ENCODE measurements around the gene CPNE7.
"Not testable (repeated sequence)": the region's sequence is repeated elsewhere in the genome, so short reads cannot be mapped to it uniquely, and the experiment has no call there.

CPNE7 gene

DNA sequence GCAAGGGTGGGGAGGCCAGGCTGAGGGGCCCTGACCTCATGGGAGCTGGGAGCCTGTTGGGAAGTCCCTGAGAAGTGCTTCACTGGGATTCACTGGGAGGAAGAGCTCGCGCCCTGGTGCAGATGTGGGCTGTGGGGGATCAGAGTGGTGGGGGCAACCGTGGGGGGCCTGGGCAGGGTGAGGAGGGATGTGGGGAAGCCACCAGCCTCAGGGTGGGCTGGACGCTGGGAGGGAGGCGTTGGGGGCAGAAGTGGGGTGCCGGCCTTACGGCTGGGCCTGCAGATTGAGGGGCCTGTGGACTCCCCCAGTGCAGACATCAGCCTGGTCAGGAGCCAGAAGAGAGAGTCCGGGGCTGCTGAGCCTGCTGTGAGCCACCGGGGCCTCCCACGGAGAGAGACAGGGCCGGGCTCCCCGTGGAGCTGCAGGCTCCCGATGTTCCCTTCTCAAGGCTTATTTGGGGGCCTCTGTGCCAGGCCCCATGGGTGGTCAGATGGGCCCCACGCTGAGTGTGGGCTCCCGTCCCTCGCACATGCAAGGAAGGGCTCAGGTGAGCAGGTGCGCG lies 45.7 kb downstream of the CPNE7 start:
- peaks cover 7% of the 10 kb centered on the region; the same call in 1 of the 2 replicates for H3K4me1 ChIP-seq (ENCODE audit: control insufficient read depth, insufficient read depth, low read length)
- H3K9ac ChIP-seq (ENCODE audit: low read length) = no peak overlapping the region
- H3K27me3 ChIP-seq (ENCODE audit: control insufficient read depth, insufficient read depth, low read length) = peaks cover 17% of the 10 kb centered on the region; the same call in 1 of the 2 replicates
- H3K27ac ChIP-seq (ENCODE audit: low read depth, low read length) = no peak overlapping the region
- no peak overlapping the region for H3K4me3 ChIP-seq (ENCODE audit: low read depth, low read length)
- H3K9me3 ChIP-seq (ENCODE audit: control insufficient read depth, insufficient read depth, low read depth, low read length) = no peaks in the 10 kb centered on the region
- H3K36me3 ChIP-seq (ENCODE audit: control insufficient read depth, insufficient read depth, low read length) = no peaks in the 10 kb centered on the region

DNA sequence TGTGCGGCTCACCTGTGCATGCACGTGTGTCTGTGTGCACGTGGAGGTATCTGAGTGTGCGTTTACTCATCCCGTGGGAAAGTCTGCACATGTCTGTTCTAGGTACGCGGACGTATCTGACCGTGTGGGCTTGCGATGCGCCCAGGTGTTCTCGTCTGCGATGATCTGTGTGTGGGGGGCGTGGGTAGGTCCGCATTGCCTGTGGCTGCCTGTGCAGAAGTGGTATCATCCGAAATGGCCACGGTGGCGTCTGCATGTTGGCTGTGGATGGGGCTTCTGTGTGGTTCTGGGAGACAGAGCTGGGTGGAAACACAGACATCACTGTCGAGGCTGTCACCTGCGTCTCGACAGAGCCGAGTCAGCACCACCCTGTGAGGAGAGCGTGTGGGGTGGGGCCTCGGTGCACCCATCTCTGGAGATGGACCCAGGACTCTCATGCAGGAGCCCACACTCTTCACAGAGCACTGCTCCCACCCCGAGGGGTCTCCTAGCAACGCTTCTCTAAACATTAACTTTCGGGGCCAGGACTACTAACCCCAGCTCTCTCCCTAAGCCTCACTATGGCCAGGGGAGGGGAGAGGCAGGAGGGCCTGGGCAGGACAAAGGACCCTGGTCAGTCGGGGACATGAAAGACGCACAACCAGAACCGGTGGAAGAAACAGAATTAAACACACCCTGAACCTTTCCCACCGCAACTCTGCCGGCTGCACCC lies 46.3 kb downstream of the CPNE7 start:
- H3K9ac ChIP-seq (ENCODE audit: low read length) = no peak overlapping the region
- peaks cover 7% of the 10 kb centered on the region; the same call in 1 of the 2 replicates for H3K4me1 ChIP-seq (ENCODE audit: control insufficient read depth, insufficient read depth, low read length)
- H3K36me3 ChIP-seq (ENCODE audit: control insufficient read depth, insufficient read depth, low read length) = no peaks in the 10 kb centered on the region
- H3K27me3 ChIP-seq (ENCODE audit: control insufficient read depth, insufficient read depth, low read length) = peaks cover 17% of the 10 kb centered on the region; the same call in 1 of the 2 replicates
- no peak overlapping the region for H3K4me3 ChIP-seq (ENCODE audit: low read depth, low read length)
- H3K9me3 ChIP-seq (ENCODE audit: control insufficient read depth, insufficient read depth, low read depth, low read length) = no peaks in the 10 kb centered on the region
- no peak overlapping the region for H3K27ac ChIP-seq (ENCODE audit: low read depth, low read length)

DNA sequence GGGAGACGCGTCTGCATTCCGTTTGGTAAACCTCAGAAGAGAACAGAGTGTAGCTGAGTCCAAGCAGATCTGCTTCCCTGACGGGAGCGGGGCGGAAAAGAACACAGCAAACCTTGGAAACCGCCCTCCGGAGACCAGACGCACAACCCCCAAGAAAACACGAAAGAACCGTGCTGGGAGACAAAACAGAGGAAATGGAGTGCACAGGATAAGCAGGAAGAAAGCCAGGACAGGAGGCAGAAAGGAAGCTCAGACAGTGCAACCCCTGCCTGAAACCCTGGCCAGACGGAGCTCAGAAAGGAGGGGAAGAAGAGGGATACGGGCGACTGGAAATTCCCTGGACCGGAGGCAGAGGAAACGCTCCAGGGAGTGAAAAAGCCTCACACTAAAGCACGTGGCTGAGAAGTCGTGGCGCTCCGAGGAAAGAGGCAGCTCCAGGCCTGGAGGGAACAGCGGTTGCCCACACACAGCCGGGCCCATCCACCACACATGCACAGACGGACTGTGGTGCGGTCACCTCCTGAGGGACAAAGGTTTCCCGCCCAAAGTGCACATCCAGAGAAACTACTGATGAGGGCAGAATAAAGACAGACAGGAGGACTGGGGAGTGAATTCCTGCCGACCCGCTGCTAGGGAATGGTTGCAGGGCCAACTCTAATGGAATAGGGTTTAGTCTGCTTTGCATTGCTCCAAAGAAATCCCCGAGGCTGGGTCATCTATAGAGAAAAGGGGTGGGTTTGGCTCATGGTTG lies 48.1 kb downstream of the CPNE7 start:
- H3K27me3 ChIP-seq (ENCODE audit: control insufficient read depth, insufficient read depth, low read length) = peaks cover 17% of the 10 kb centered on the region; the same call in 1 of the 2 replicates
- H3K9ac ChIP-seq (ENCODE audit: low read length) = no peak overlapping the region
- H3K4me1 ChIP-seq (ENCODE audit: control insufficient read depth, insufficient read depth, low read length) = peaks cover 7% of the 10 kb centered on the region; the same call in 1 of the 2 replicates
- no peak overlapping the region for H3K4me3 ChIP-seq (ENCODE audit: low read depth, low read length)
- H3K27ac ChIP-seq (ENCODE audit: low read depth, low read length) = no peak overlapping the region
- no peaks in the 10 kb centered on the region for H3K36me3 ChIP-seq (ENCODE audit: control insufficient read depth, insufficient read depth, low read length)
- no peaks in the 10 kb centered on the region for H3K9me3 ChIP-seq (ENCODE audit: control insufficient read depth, insufficient read depth, low read depth, low read length)

DNA sequence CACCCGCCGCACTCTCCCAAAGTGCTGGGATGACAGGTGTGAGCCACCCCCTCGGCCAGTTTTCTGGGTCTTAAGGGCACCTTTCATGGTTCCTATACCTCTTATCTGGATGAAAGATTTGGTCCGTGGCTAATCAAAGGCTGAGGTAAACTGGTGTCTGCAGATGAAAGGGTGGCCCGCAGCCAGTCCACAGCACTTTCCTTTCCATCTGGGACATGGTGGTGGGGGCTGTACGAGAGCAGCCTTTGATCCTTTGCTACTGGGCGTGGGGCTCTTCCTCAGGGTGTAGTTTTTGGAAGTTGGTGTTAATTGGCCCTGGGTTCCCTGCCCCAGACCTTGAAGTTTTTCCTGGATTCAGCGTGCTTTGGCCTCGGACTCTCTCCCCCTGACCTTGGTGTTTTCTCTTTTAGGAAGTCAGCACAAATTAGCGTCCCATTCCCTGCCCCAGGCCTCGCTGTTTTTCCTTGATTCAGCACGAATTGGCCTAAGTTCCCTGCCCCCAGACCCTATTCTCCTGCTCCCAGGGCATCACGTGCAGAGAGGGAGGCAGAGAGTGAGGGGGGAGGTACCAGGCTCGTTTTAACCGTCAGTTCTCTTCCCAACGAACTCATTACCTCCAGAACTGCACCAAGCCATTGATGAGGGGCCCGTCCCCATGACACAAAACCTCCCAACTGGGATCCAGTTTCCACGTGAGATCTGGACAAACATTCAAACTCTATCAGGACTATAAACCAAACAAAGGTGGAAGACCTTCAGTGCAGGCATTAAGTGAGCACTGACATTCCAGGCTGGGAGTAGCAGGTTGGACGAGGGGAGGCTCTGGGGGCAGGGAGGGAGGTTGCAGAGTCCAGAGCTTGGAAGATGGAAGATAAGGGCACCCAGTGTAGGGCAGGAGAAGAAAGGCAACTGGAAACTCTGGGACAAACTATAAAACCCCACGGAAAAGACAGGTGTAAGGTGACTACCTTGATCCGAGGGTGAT lies 49.5 kb downstream of the CPNE7 start:
- no peak overlapping the region for H3K27ac ChIP-seq (ENCODE audit: low read depth, low read length)
- peaks cover 7% of the 10 kb centered on the region; the same call in 1 of the 2 replicates for H3K4me1 ChIP-seq (ENCODE audit: control insufficient read depth, insufficient read depth, low read length)
- no peak overlapping the region for H3K9ac ChIP-seq (ENCODE audit: low read length)
- H3K36me3 ChIP-seq (ENCODE audit: control insufficient read depth, insufficient read depth, low read length) = no peaks in the 10 kb centered on the region
- no peak overlapping the region for H3K4me3 ChIP-seq (ENCODE audit: low read depth, low read length)
- H3K27me3 ChIP-seq (ENCODE audit: control insufficient read depth, insufficient read depth, low read length) = peaks cover 17% of the 10 kb centered on the region; the same call in 1 of the 2 replicates
- H3K9me3 ChIP-seq (ENCODE audit: control insufficient read depth, insufficient read depth, low read depth, low read length) = peaks cover 5% of the 10 kb centered on the region; the same call in 1 of the 2 replicates

DNA sequence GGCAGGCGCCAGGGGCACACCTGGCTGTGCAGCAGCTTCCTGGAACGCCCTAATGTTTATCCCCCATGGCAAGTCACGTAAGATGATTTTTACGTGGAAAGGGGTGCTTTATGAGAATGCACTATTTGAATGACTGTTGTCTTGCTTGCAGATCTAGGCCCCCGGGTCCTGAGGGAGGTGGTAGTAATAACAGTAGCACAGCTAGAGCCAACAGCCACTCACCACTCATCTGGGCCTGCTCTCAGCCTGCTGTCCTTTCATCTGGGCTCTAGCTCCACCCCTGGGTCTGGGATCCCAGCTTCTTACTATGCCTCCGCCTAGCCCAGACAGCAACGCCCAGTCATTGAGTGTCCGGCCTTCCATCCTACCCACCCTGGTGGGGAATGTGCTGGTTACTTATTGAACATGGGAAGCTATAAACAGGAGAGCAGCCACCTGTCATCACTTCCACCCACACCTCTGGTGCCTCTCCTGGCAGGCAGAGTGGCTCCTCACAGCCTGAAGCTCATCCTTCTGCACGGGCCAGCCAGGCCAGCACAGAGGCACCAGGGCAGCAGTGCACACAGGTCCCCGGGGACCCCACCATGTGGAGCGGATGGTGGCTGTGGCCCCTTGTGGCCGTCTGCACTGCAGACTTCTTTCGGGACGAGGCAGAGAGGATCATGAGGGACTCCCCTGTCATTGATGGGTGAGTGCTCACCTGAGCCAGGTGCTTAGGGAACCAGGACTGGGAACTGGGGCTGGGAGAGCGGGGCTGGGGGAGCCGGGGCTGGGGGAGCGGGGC lies 54.5 kb downstream of the CPNE7 start:
- H3K9me3 ChIP-seq (ENCODE audit: control insufficient read depth, insufficient read depth, low read depth, low read length) = peaks cover 7% of the 10 kb centered on the region; the same call in 1 of the 2 replicates
- peaks cover 9% of the 10 kb centered on the region; the same call in 1 of the 2 replicates for H3K27me3 ChIP-seq (ENCODE audit: control insufficient read depth, insufficient read depth, low read length)
- no peak overlapping the region for H3K4me3 ChIP-seq (ENCODE audit: low read depth, low read length)
- no peaks in the 10 kb centered on the region for H3K36me3 ChIP-seq (ENCODE audit: control insufficient read depth, insufficient read depth, low read length)
- peaks cover 3% of the 10 kb centered on the region; the same call in 1 of the 2 replicates for H3K4me1 ChIP-seq (ENCODE audit: control insufficient read depth, insufficient read depth, low read length)
- no peak overlapping the region for H3K9ac ChIP-seq (ENCODE audit: low read length)
- H3K27ac ChIP-seq (ENCODE audit: low read depth, low read length) = no peak overlapping the region

DNA sequence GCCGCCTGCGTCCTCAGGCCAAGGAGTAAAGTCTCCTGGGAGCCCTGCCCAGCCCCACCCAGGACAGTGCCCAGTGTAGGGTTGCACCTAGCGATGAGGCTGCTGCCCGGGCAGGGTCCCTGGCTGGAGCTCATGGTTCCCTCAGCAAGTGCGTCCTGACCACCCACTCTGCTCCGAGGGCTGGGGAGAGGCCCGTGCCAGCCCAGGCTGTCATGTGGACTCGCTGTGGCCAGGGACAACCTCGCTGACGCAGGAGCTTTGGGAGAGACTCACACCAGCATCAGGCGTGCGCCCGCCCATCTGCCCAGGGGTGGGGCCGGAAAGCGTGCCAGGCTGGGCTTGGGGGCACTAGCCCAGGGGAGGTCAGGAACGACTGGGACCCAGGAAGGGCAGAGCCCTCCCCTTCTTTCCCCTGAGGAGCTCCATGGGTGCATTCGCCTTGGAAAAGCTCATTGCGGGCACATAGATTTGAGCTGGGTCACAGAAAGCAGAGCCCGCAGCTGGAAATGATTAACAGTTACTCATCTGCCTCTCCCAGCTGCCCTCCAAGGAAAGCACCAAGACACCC lies 57.6 kb downstream of the CPNE7 start:
- Histone ChIP-seq H3K36me3 (ENCODE audit: control insufficient read depth, insufficient read depth, low read length) (no peaks in the 10 kb centered on the region), H3K27ac (ENCODE audit: low read depth, low read length) (no peak overlapping the region), H3K9me3 (ENCODE audit: control insufficient read depth, insufficient read depth, low read depth, low read length) (peaks cover 7% of the 10 kb centered on the region; the same call in 1 of the 2 replicates), H3K4me3 (ENCODE audit: low read depth, low read length) (no peak overlapping the region), H3K9ac (ENCODE audit: low read length) (no peak overlapping the region), H3K27me3 (ENCODE audit: control insufficient read depth, insufficient read depth, low read length) (peaks cover 17% of the 10 kb centered on the region; the same call in 1 of the 2 replicates), H3K4me1 (ENCODE audit: control insufficient read depth, insufficient read depth, low read length) (no peaks in the 10 kb centered on the region; the same call in 1 of the 2 replicates)

DNA sequence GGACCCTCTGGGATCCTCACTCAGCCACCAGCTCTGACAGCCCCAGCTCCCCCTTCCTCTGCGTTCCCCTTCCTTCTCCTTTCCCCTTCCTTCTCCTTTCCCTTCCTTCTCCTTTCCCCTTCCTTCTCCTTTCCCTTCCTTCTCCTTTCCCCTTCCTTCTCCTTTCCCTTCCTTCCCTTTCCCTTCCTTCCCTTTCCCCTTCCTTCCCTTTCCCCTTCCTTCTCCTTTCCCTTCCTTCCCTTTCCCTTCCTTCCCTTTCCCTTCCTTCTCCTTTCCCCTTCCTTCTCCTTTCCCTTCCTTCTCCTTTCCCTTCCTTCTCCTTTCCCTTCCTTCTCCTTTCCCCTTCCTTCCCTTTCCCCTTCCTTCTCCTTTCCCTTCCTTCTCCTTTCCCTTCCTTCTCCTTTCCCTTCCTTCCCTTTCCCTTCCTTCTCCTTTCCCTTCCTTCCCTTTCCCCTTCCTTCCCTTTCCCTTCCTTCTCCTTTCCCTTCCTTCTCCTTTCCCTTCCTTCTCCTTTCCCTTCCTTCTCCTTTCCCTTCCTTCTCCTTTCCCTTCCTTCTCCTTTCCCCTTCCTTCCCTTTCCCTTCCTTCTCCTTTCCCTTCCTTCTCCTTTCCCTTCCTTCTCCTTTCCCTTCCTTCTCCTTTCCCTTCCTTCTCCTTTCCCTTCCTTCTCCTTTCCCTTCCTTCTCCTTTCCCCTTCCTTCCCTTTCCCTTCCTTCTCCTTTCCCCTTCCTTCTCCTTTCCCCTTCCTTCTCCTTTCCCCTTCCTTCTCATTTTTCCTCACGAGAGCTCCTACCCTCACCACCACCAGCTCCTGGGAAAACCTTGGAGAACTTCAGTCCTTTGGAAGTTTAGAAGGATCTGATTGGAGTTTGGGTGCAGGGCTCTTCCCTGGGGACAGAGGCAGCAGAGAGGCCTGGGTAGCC lies 59.2 kb downstream of the CPNE7 start:
- H3K27ac ChIP-seq (ENCODE audit: low read depth, low read length); H3K9me3 ChIP-seq (ENCODE audit: control insufficient read depth, insufficient read depth, low read depth, low read length): not testable (repeated sequence)
- H3K27me3 ChIP-seq (ENCODE audit: control insufficient read depth, insufficient read depth, low read length) = peaks cover 17% of the 10 kb centered on the region; the same call in 1 of the 2 replicates

DNA sequence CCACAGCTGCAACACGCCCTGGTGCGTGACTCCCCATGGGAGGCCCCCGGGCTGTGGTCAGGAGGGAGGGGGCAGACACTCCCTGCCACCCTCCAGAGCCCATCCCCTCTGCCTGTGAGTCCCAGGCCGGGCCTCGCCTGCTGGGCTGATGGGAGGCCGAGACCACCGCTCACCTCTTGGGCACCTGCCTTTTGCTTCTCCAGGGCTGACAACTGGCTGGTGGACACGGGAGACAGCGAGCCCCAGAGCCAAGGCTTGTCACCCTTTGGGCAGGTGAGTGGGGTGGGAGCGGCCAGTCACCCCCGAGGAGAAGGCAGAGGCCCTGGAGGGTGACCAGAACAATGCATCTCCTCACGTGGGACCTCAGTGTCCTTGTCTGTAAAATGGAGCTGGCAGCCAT lies 61.1 kb downstream of the CPNE7 start:
- H3K9me3 ChIP-seq (ENCODE audit: control insufficient read depth, insufficient read depth, low read depth, low read length) = no peaks in the 10 kb centered on the region
- H3K4me3 ChIP-seq (ENCODE audit: low read depth, low read length) = no peak overlapping the region
- H3K27me3 ChIP-seq (ENCODE audit: control insufficient read depth, insufficient read depth, low read length) = peaks cover 17% of the 10 kb centered on the region; the same call in 1 of the 2 replicates
- no peaks in the 10 kb centered on the region; the same call in 1 of the 2 replicates for H3K4me1 ChIP-seq (ENCODE audit: control insufficient read depth, insufficient read depth, low read length)
- no peak overlapping the region for H3K27ac ChIP-seq (ENCODE audit: low read depth, low read length)
- no peak overlapping the region for H3K9ac ChIP-seq (ENCODE audit: low read length)
- H3K36me3 ChIP-seq (ENCODE audit: control insufficient read depth, insufficient read depth, low read length) = no peaks in the 10 kb centered on the region

More for the DNA sequence above, 59.2 kb downstream of the CPNE7 start:
- H3K4me3 ChIP-seq (ENCODE audit: low read depth, low read length); H3K4me1 ChIP-seq (ENCODE audit: control insufficient read depth, insufficient read depth, low read length); H3K9ac ChIP-seq (ENCODE audit: low read length); H3K36me3 ChIP-seq (ENCODE audit: control insufficient read depth, insufficient read depth, low read length): not testable (repeated sequence)

DNA sequence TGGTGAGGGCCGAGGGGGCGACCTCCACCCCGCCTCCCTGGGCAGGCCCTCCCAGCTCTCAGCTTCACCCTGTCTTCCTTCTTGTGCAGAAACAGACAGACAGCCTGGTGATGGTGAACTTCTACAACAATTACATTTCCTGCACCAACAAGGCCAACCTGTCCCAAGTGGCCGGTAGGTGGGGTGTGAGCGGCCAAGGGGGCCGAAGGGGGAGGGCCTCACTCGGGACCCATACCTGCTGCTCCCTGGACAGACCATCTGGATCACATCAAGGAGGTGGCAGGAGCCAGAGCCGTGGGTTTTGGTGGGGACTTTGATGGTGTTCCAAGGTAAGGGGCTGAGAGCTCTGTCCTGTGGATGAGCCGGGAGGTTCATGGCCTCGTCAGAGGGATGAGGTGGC lies 61.8 kb downstream of the CPNE7 start:
- H3K4me3 ChIP-seq (ENCODE audit: low read depth, low read length) = no peak overlapping the region
- no peaks in the 10 kb centered on the region for H3K36me3 ChIP-seq (ENCODE audit: control insufficient read depth, insufficient read depth, low read length)
- no peaks in the 10 kb centered on the region; the same call in 1 of the 2 replicates for H3K4me1 ChIP-seq (ENCODE audit: control insufficient read depth, insufficient read depth, low read length)
- peaks cover 17% of the 10 kb centered on the region; the same call in 1 of the 2 replicates for H3K27me3 ChIP-seq (ENCODE audit: control insufficient read depth, insufficient read depth, low read length)
- H3K9me3 ChIP-seq (ENCODE audit: control insufficient read depth, insufficient read depth, low read depth, low read length) = no peaks in the 10 kb centered on the region
- H3K9ac ChIP-seq (ENCODE audit: low read length) = no peak overlapping the region
- no peak overlapping the region for H3K27ac ChIP-seq (ENCODE audit: low read depth, low read length)

Measured in HUES6 (cell line).